OCI-LY1 (cell line): ENCODE data around the gene MRRF.

Experiments
- CTCF ChIP-seq: fragments of 200-600 bp; sonication (generic), shearing (Covaris generic); IDR thresholded peaks from 2 replicates; pipeline ENCODE4 v1.5.1; 2017; ENCODE audit warnings: mild to moderate bottlenecking, antibody characterized with exemption, low read length, moderate library complexity, mixed read lengths
- EZH2 ChIP-seq: fragments of 200-600 bp; sonication (generic), shearing (Covaris generic); IDR thresholded peaks from 2 replicates; pipeline ENCODE4 v1.8.0; 2017; ENCODE audit warnings: borderline replicate concordance, mixed run types, mild to moderate bottlenecking, antibody characterized with exemption, low read length, moderate library complexity, mixed read lengths

- TF ChIP-seq CTCF (no peak), EZH2 (no peak)
Observed at GRCh38 chr9:122340161-122340560, 75.5 kb downstream of the MRRF start.
